Right ventricle myocardium inferior (tissue), 1 donor: ENCODE measurements around the gene SPOCK1. TPM values are rescaled to one million over a fixed set of nuclear protein-coding genes. Genes with fewer than 3 reads are reported as not detected.

Experiments used
- ATAC-seq: fragments of 200-7000 bp; cut with Tn5 transposase; one replicate; pipeline ENCODE4 v1.9.1; 2020; ENCODE audit warnings: mild to moderate bottlenecking, moderate library complexity
- DNase-seq: peaks from one replicate; pipeline ENCODE4 v3.0.0; 2021; ENCODE audit errors: missing footprints
- intact Hi-C: fragments of 100-400 bp; cut with DNase I; formaldehyde crosslinking; loops from one replicate; pipeline ENCODE4 v1.11.0; 2022
- total RNA-seq: library from RNA; stranded (reverse); fragmentation: NEBNext Ultra II Directional; extraction: Animal tissue kit (Norgen Biotek cat#: 25700); gene quantifications from one replicate; pipeline ENCODE4 v1.2.1, GENCODE V29; 2021
- donor health status: DM: no; HTN: yes; CAD: no; lungs with severe emphysema.

The SPOCK1 gene
- total RNA-seq, 1 donor from 2014 or later = 35.5 TPM

DNA sequence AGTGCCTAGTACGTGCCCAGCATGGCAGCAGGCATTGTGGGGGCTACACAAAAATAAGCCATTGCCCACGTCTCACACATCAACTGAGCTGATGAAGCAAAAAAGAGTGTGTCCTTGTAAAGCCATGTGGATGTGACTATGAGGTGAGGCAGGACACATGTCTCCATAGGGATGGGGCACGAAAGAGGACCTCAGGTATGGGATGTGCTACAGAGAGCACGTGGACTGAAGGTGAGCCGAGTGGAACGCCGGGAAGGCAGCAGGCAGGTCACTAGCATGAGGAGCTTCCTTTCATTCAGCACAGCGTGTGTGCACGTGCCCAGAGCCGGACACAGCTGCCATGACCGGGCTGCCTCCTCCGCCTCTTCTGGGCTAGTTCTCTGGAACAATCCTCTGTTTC is 429.8 kb downstream of the SPOCK1 start:
- ATAC-seq = no peak
- no peak for DNase-seq
- intact Hi-C loops = no loop called here

GRCh38 chr5:137061382-137061781 is 437.7 kb downstream of the SPOCK1 start:
- intact Hi-C loops = no loop called here
- no peak for DNase-seq
- ATAC-seq = no peak

GRCh38 chr5:137058089-137058488 is 441.0 kb downstream of the SPOCK1 start:
- intact Hi-C loops = loop anchor here (10.0 kb wide), 1 partner anchor 253 kb away; no protein-coding TSS in a partner anchor
- no peak for DNase-seq
- ATAC-seq = no peak

GRCh38 chr5:137056676-137057075 is 442.4 kb downstream of the SPOCK1 start:
- intact Hi-C loops = loop anchor here (10.0 kb wide), 1 partner anchor 252 kb away; no protein-coding TSS in a partner anchor
- DNase-seq (no peak), ATAC-seq (no peak)

GRCh38 chr5:137055271-137055872 is 443.8 kb downstream of the SPOCK1 start:
- DNase-seq (no peak), ATAC-seq (peak; percentile 28)
- intact Hi-C loops = loop anchor here (10.0 kb wide), 1 partner anchor 251 kb away; no protein-coding TSS in a partner anchor

GRCh38 chr5:137054792-137055191 is 444.3 kb downstream of the SPOCK1 start:
- intact Hi-C loops = loop anchor here (10.0 kb wide), 1 partner anchor 250 kb away; no protein-coding TSS in a partner anchor
- DNase-seq = no peak
- ATAC-seq = no peak

- intact Hi-C loops = loop anchor here (10.0 kb wide), 1 partner anchor 250 kb away; no protein-coding TSS in a partner anchor
- ATAC-seq (no peak), DNase-seq (no peak)
These were observed 444.8 kb downstream of the SPOCK1 start for GRCh38 chr5:137054335-137054734.

DNA sequence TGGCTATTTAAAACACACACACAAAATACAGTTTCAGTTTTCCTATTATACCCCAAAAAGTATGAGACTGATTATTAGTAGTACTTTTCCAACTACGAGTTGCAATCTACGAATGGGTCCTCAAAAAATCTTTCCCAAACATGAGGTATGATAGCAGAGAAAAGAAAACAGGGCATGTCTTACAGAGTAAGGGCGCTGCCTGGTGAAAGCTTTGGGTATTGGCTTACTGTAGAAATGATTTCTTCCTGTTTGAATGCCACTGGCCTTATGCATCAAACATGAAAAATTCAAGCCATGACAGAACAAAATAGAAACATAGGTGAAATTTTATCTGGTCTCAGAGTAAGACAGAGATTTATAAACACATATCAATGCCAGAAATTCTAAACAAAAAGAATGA is 448.0 kb downstream of the SPOCK1 start:
- intact Hi-C loops = loop anchor here (10.0 kb wide), 1 partner anchor 246 kb away; no protein-coding TSS in a partner anchor
- no peak for ATAC-seq
- DNase-seq = no peak

DNA sequence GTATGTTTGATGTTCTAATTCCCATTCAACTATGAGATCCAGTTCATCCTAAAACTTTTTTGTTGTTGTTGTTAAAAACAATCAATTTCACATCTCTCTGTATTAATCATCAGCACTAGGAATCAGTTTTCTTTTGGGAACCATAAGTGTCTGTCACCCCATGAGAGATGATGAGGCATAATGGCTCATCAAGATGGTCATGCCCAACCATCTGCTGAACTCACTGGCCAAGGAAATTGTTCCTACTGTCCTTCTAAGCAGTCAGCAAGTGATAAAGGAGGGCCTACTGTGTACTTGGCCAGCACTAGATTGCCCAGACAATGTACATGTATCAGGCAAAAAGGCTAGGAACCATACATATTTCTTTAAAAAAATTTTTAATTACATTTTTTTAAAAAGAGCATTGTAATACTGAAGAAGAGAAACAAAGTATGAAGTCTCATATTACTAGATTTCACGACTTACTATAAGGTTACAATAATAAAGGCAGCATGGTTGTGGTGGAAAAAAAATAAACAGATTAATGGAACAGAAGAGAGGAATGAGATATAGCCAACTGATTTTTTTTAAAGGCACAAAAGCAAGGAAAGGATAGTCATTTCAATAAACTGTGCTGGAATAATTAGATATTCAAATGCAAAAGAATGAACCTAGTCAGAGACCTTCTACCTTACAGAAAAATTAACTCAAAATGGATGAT is 458.3 kb downstream of the SPOCK1 start:
- ATAC-seq (no peak), DNase-seq (no peak)
- intact Hi-C loops = no loop called here

DNA sequence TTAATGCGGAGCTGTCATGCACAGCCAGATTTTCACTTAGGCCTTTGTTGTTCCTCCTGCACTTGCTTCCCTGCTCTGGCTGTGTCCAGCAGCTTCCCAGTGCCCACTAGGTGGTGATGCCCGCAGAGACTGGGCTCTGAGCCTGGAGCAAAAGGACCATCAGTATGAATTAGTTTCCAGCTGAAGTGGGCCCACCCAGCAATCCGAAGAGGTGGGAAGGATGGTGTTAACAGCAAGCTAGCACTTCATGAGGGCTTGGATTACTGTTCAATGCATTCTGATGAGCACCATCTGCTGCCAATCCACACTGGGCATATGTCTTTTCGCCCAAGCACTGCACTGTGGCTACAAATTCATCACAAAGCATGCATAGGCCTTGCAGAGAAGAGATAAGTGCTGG is 459.1 kb downstream of the SPOCK1 start:
- ATAC-seq (no peak), DNase-seq (no peak)
- intact Hi-C loops = no loop called here

DNA sequence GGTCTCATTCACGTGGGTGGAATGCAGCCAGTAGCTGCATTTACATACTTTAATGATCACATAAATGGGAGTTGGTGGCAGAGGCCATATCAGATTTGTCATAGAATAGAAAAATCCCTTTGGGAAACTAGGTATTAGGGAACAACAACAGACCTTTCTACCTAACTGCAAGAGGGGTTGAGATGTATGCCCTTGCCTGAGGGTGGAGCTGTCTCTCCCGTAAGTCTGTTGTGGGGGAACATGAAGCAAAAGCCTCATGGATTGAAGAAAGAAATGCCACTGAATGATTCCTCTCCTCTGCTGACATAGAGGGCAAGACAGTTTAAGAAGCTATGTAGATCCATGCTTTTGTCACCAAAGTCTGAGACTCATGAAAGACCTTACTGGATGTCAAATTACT is 461.3 kb downstream of the SPOCK1 start:
- intact Hi-C loops = no loop called here

GRCh38 chr5:137036640-137037039 is 462.5 kb downstream of the SPOCK1 start:
- ATAC-seq = no peak
- no peak for DNase-seq
- intact Hi-C loops = no loop called here

More for the DNA sequence above, 461.3 kb downstream of the SPOCK1 start:
- no peak for ATAC-seq
- no peak for DNase-seq

DNA sequence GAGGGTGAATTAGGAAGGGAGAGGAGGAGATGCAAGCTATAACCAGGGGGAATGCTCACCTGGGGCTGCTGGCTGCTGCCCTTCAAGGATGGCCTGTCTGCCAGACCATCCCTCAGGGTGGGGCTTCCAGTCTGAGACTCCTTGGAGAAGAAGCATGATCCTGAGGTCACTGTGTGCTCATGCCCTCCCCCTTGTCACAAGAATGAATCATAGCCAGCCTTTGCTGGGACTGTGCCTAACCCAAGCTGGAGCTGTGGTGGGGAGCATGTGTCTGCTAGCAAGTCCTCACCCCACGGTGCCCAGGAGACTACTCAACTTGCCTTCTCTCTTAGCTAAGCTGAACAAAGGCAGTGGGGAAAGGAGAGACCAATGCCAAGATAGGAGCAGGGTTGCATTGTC is 463.6 kb downstream of the SPOCK1 start:
- intact Hi-C loops = no loop called here
- ATAC-seq (no peak), DNase-seq (no peak)

DNA sequence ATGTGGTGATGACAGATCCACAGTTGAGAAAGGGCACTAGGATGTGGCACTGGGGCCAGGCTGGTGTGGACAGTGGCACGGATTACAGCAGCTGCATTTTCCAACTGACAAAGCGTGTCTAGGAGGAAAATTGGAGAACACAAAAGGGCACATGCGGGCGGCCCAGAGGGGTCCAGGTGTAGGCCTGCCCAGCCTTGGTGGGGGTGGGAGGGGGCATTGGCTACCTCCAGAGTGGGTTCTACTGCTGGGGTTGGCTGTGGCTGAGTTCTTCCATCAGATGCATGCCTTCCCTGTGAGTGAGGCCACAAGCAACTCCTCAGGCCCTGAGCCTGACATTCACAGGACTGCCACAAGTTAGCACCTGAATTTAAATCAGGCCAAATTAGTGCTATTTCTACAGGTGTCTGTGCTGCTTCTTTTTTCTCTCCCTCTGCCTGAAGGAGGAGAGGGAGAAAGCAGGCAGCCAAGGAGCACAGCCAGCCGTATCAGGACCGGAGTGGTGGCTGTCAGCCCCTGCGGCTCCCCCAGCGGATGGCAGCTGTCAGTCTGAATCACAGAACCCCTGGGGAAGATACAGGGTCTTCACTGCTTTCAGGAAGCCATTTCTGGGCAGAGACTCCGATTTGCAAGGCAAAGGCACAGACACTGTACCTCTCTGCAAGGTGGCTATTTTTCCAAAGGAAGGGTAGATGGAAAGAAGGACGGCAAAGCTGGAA is 464.2 kb downstream of the SPOCK1 start:
- ATAC-seq (no peak), DNase-seq (no peak)
- intact Hi-C loops = no loop called here

- DNase-seq (no peak), ATAC-seq (no peak)
- intact Hi-C loops = no loop called here
These were observed 464.9 kb downstream of the SPOCK1 start for GRCh38 chr5:137034213-137034612.

- no peak for ATAC-seq
- DNase-seq = no peak
- intact Hi-C loops = no loop called here
These were observed 466.2 kb downstream of the SPOCK1 start for GRCh38 chr5:137032929-137033328.

DNA sequence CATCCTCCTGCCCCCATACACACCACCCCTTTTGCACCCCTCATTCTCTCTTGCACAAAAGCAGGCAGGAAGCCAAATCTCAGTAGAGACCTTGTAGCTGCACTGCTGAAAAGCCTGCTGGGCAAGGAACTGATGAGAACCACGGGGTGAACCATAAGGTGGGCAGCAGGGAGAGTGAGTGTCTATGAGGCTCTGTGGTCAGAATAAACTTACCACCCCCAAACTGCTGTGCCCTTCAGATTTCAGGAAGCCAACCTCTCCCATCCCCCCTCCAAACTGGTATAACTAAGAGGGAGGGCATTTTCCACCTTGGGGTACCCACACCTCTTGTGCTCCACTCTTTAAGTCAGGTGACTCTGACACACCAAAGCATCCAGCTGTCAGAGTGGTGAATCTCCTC is 471.4 kb downstream of the SPOCK1 start:
- ATAC-seq = no peak
- DNase-seq = no peak
- intact Hi-C loops = no loop called here

DNA sequence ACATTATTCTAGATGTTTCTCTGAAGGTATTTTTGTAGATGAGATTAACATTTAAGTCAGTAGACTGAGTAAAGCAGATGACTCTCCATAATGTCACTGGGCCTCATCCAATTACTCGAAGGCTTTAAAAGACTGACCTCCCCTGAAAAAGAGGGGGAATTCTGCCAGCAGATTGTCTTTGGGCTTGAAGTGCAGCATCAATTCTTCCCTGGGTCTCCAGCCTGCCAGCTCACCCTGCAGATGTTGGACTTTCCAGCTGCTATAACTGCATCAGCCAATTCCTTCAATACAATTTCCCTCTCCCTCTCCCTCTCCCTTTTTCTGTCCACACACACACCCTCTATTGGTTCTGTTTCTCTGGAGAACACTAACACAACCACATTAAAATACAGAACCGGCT is 472.8 kb downstream of the SPOCK1 start:
- DNase-seq = no peak
- ATAC-seq = no peak
- intact Hi-C loops = no loop called here

- no peak for DNase-seq
- no peak for ATAC-seq
- intact Hi-C loops = no loop called here
These were observed 475.1 kb downstream of the SPOCK1 start for GRCh38 chr5:137024044-137024443.

DNA sequence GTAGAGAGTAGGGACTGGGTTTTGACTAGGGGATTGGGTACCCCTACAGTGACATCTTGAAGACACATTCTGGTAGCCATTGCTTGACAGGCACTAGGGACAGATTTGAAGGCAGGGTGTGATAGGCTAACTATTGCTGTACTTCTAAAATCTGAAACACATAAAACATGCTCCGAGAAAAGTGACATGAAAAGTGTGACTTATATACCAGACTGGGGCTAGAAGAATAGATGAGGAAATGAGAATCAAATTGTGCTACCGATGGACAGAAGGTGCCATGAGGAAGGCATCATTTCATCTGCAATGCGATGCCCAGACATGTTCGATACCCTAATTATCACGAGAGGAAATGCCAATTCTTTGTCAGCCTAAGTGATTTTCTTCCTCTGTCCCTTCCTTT is 475.8 kb downstream of the SPOCK1 start:
- DNase-seq (no peak), ATAC-seq (no peak)
- intact Hi-C loops = no loop called here
